ENCODE data around the gene OPTC.

The OPTC gene

GRCh38 chr1:203521074-203521794 is 27.3 kb downstream of the OPTC start:
- H3K4me1 ChIP-seq (ENCODE audit: control insufficient read depth, insufficient read depth, low read length): no peaks in the 10 kb centered on the region; the same call in 1 of the 2 replicates
- no peaks in the 10 kb centered on the region for H3K36me3 ChIP-seq (ENCODE audit: control insufficient read depth in 2 of 2, insufficient read depth in 1 of 2, low read length in 2 of 2)
- no peak overlapping the region for H3K27ac ChIP-seq (ENCODE audit: extremely low read depth, low read depth, low read length)
- no peaks in the 10 kb centered on the region for H3K9me3 ChIP-seq (ENCODE audit: control insufficient read depth, insufficient read depth, low read depth, low read length)
- H3K4me3 ChIP-seq (ENCODE audit: low read depth, low read length): no peak overlapping the region
- ChIA-PET POLR2A (no interaction called here), CTCF (interaction anchor here (0.6 to 5.0 kb wide), 3 partner anchors 11 to 33 kb away, joined by 3 to 21 read pairs (median 5); no protein-coding TSS in a partner anchor)
- TF ChIP-seq HOXD13 (CRISPR knock-in tag; IDR thresholded peaks at IDR 0.05; ENCODE audit: borderline replicate concordance) (no peak), KLF1 (tag by site-specific recombination; IDR thresholded peaks at IDR 0.05) (0 out of 2 replicates have a peak, but pooled peaks have one; percentile 13), ZFHX2 (tag by site-specific recombination; conservative IDR thresholded peaks at IDR 0.05) (peak; percentile 85), GLIS2 (tag by site-specific recombination; IDR thresholded peaks at IDR 0.05) (0 out of 2 replicates have a peak, but pooled peaks have one; percentile 31), EGR2 (tag by site-specific recombination; IDR thresholded peaks at IDR 0.05; ENCODE audit: low read depth) (peak; percentile 81), ZIC2 (tag by site-specific recombination; IDR thresholded peaks at IDR 0.05) (peak; percentile 81), ZNF747 (tag by site-specific recombination; IDR thresholded peaks at IDR 0.05) (no peak), ZNF398 (tag by site-specific recombination; IDR thresholded peaks at IDR 0.05) (no peak)

GRCh38 chr1:203521812-203522211 is 27.9 kb downstream of the OPTC start:
- TF ChIP-seq ZFHX2 (tag by site-specific recombination; conservative IDR thresholded peaks at IDR 0.05) (no peak), ZNF324 (tag by site-specific recombination; IDR thresholded peaks at IDR 0.05) (no peak), ZNF792 (tag by site-specific recombination; IDR thresholded peaks at IDR 0.05) (no peak), ZNF398 (tag by site-specific recombination; IDR thresholded peaks at IDR 0.05) (peak; percentile 24; the same call in 1 of the 2 replicates), ZIC2 (tag by site-specific recombination; IDR thresholded peaks at IDR 0.05) (peak; percentile 88)
- TF ChIP-seq, protein P1, sequence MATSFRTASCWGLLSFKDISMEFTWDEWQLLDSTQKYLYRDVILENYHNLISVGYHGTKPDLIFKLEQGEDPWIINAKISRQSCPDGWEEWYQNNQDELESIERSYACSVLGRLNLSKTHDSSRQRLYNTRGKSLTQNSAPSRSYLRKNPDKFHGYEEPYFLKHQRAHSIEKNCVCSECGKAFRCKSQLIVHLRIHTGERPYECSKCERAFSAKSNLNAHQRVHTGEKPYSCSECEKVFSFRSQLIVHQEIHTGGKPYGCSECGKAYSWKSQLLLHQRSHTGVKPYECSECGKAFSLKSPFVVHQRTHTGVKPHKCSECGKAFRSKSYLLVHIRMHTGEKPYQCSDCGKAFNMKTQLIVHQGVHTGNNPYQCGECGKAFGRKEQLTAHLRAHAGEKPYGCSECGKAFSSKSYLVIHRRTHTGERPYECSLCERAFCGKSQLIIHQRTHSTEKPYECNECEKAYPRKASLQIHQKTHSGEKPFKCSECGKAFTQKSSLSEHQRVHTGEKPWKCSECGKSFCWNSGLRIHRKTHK (tag by site-specific recombination; IDR thresholded peaks at IDR 0.05): no peak
- POLR2A ChIA-PET: no interaction called here
- no peaks in the 10 kb centered on the region; the same call in 1 of the 2 replicates for H3K4me1 ChIP-seq (ENCODE audit: control insufficient read depth, insufficient read depth, low read length)
- H3K27ac ChIP-seq (ENCODE audit: extremely low read depth, low read depth, low read length): no peak overlapping the region
- H3K4me3 ChIP-seq (ENCODE audit: low read depth, low read length): no peak overlapping the region
- no peaks in the 10 kb centered on the region for H3K36me3 ChIP-seq (ENCODE audit: control insufficient read depth in 2 of 2, insufficient read depth in 1 of 2, low read length in 2 of 2)
- CTCF ChIA-PET: interaction anchor here (0.8 kb wide), 1 partner anchor 33 kb away, joined by 3 read pairs; no protein-coding TSS in a partner anchor
- no peaks in the 10 kb centered on the region for H3K9me3 ChIP-seq (ENCODE audit: control insufficient read depth, insufficient read depth, low read depth, low read length)

DNA sequence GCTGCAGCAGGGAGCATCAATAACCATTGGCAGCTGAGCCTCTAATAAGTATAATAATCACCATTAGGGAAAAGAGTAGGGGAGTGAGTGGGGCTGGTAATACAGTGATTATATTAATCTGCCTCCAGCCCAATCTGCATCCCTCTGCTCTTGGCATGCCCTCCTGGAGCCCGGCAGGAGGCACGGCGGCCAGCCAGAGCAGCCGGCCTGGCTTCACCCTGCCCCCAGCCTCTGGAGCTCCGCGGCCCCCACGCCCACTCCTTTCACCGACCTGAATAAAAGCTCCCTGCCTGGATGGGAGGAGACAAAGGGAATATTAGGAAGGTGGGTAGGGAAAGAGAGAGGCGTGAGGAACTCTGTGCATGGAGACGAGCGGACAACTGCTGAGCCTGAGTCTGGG is 28.3 kb downstream of the OPTC start:
- Histone ChIP-seq H3K27ac (ENCODE audit: extremely low read depth, low read depth, low read length) (no peak overlapping the region), H3K4me3 (ENCODE audit: low read depth, low read length) (no peak overlapping the region), H3K36me3 (ENCODE audit: control insufficient read depth in 2 of 2, insufficient read depth in 1 of 2, low read length in 2 of 2) (no peaks in the 10 kb centered on the region), H3K4me1 (ENCODE audit: control insufficient read depth, insufficient read depth, low read length) (no peaks in the 10 kb centered on the region; the same call in 1 of the 2 replicates), H3K9me3 (ENCODE audit: control insufficient read depth, insufficient read depth, low read depth, low read length) (no peaks in the 10 kb centered on the region)
- ChIA-PET CTCF (interaction anchor here (0.5 to 0.6 kb wide), 2 partner anchors 26 to 452 kb away, joined by 3 read pairs; no protein-coding TSS in a partner anchor), POLR2A (no interaction called here)
- TF ChIP-seq OSR2 (tag by site-specific recombination; IDR thresholded peaks at IDR 0.05) (no peak), YY1 (tag by site-specific recombination; IDR thresholded peaks at IDR 0.05) (no peak), ZNF16 (tag by site-specific recombination; IDR thresholded peaks at IDR 0.05; ENCODE audit: low read depth) (no peak), BCL11B (tag by site-specific recombination; IDR thresholded peaks at IDR 0.05; ENCODE audit: low read depth) (no peak), ZNF184 (tag by site-specific recombination; IDR thresholded peaks at IDR 0.05) (no peak), ZNF311 (tag by site-specific recombination; IDR thresholded peaks at IDR 0.05; ENCODE audit: borderline replicate concordance) (no peak), ZNF221 (tag by site-specific recombination; IDR thresholded peaks at IDR 0.05; ENCODE audit: borderline replicate concordance) (no peak), ZNF121 (tag by site-specific recombination; IDR thresholded peaks at IDR 0.05) (no peak), ATF2 (tag by site-specific recombination; IDR thresholded peaks at IDR 0.05; ENCODE audit: low read depth) (no peak), ZNF274 (IDR thresholded peaks at IDR 0.05; ENCODE audit: low read length) (no peak), ZNF274 (tag by site-specific recombination; IDR thresholded peaks at IDR 0.05; ENCODE audit: borderline replicate concordance) (no peak)
- TF ChIP-seq, protein P2, sequence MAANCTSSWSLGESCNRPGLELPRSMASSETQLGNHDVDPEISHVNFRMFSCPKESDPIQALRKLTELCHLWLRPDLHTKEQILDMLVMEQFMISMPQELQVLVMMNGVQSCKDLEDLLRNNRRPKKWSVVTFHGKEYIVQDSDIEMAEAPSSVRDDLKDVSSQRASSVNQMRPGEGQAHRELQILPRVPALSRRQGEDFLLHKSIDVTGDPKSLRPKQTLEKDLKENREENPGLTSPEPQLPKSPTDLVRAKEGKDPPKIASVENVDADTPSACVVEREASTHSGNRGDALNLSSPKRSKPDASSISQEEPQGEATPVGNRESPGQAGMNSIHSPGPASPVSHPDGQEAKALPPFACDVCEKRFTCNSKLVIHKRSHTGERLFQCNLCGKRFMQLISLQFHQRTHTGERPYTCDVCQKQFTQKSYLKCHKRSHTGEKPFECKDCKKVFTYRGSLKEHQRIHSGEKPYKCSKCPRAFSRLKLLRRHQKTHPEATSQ (tag by site-specific recombination; IDR thresholded peaks at IDR 0.05): no peak
